Stromal cell of bone marrow (primary cell): ENCODE measurements around the gene FBXL17.

Experiments used
- DNase-seq: peaks from one replicate; pipeline ENCODE4 v3.0.0-alpha.2; 2012; ENCODE audit warnings: low read depth

The FBXL17 gene

GRCh38 chr5:107950776-107951175 lies 431.1 kb downstream of the FBXL17 start:
- DNase-seq = no peak

DNA sequence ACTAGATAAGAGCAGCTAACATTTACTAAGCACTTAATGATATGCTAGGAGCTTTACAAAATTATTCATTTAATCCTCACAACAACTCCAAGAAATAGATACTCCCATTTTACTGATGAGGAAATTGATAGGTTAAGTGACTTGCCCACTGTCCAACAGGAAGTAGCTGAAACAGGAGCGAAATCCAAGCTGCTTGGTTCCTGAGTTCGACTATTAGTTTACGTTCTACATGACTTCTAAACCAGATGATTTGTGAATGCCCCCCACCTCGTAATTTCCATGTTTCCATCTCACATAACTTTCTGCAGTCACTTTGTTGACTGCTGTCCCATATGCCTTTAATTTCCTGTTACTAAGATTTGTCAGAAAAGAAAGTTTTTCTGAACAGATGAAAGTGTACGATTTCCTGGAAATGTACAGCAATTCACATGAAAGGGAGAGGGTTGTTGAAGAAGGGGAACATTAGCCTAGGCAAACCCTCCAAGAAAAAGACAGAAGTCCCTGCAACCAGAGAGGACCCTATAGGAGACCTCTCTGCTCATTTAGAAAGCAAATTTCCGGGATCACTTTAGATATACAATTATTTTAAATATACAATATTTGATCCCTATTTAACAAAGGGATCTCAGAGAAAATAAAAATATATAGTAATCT lies 432.1 kb downstream of the FBXL17 start:
- no peak for DNase-seq

GRCh38 chr5:107948377-107948776 lies 433.5 kb downstream of the FBXL17 start:
- DNase-seq = no peak

DNA sequence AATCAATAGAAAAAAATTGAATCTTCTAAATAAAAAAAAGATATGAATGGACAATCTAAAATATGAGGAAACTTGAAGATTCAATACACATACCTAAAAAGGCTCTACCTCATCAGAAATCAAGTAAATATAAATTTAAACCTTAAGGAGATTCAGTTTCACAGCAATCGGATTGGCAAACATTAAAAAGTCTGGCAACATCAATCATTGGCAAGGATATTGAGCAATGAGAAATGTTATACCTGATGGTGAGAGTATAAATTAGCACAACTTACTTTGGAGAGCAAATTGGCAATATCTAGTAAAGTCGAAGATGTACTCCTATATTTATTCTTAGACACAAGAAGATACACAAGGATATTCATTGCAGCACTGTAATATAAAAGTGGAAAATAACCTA lies 436.8 kb downstream of the FBXL17 start:
- DNase-seq = no peak

DNA sequence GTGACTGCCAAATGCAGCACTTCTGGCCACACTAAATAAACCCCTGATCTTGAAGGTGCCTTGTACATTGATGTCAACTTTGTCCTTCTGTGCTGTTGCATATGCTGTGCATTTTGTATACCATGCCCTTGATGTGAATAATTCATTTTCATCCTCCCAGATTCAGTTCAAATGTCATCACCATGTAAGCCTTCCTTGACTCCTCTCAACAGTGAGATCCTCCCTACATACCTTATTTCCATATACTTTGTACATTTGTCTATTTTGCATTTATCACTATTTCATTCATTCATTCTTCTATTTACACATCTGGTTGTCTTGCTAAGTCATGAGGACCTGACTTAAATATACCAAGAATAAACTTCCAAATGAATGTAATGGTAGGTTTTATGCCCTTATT lies 438.0 kb downstream of the FBXL17 start:
- no peak for DNase-seq

GRCh38 chr5:107941036-107941435 lies 440.9 kb downstream of the FBXL17 start:
- DNase-seq = no peak

GRCh38 chr5:107937651-107938355 lies 444.1 kb downstream of the FBXL17 start:
- no peak for DNase-seq

DNA sequence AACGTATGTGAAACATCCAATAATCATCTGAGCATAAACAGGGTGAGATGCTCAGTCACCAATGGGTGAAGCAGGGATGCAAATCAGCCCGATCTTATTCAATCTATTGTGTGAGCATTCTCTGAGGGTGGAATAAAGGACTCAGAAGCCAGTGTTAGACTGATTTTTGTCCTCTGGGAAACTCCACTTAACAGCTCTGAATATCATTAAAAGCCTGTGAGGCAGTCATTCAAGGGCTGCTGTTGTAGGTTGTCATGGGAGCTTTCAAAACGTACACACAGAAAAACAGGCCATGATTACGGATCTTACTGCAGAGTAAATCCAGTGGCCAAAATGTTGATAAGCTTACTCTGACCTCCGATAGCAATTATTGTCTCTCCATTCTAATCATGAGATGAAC lies 444.7 kb downstream of the FBXL17 start:
- no peak for DNase-seq

DNA sequence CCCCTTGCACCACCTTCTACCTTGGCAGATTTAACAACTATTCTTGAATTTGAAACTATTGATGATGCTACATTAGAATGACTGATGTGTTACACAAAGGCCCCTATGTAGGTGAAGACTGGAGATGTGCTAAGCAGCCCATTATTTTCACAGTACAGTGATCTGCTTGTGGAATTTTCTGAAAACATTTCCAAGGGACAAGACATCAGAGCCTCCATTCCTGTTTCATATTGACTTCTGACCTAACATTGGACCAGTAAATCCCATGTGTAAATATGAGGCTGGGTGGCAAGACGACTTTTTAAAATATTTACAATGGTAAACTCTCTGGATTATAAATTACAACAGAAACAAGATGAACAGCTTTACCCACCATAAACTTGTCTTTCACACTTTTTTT lies 445.4 kb downstream of the FBXL17 start:
- DNase-seq = no peak

DNA sequence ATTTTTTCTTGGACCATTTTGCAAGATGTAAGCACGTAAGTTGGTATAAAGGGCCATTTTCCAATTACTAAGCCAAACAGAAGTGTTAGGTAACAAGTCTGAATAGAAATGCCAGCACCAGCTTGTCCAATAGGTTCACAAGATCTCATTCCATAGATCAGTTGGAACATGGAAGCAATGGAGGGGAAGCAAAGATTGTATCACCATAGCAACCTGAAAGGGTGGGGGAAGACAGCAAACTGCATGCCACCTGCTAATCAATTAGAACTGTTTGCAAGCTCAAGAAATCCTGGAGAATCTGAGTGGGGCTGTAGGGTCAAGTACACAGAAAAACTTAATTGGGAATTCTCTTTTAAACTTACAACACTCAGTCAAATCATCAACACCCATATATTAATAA lies 446.3 kb downstream of the FBXL17 start:
- no peak for DNase-seq

DNA sequence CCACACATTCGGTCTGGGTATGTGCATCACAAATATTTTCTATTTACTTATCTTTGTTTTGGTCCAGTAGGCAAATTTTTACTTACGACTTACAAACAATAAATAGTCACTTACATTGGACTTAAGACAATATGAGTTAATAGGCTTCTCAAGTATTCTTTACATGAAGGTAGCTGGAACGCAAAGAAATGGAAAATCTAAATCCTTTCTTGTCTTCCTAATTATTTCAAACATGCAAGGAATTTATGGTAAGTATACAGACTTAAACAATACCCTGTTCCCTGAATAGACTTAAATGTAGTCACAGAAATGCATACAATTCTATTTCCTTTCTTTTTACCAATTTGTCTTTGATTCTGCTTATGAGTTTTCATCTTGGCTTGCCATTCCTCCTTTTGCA lies 448.6 kb downstream of the FBXL17 start:
- no peak for DNase-seq

DNA sequence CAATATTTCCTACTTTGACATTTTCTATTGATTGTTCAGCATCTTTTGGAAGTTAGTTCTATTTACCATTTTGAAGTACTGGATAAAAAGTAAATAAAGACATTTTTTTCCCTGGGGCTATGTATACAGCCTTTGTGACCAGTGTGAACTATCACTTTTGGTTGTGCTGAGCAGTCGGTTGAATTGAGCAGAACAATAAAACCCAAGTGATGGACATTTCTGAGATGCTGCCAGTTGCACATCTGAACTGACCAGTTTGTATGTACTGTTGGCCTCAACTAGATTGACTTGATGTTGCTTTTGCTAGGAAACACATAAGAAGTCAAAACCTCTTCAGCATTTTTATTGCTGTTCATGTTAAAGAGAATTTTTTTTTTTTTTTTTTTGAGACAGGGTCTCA lies 451.0 kb downstream of the FBXL17 start:
- no peak for DNase-seq

DNA sequence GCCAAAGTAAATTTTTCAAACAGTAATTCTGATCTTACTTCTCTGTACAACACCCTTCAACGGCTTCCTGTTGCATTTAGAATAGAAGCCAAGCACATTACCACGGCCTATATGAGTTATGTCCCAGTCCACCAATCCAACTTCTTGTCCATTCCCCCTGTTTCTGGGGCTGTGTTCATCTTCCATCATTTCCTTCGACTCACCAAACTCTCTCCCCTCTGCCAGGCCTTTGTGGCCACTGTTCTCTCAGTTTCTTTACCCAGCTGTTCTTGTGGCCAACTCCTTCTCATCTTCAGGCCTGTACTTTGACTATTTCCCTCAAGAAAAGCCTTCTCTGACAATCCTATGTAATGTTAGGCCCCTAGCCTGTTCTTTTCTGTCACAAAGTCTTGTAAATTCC lies 451.8 kb downstream of the FBXL17 start:
- DNase-seq = no peak

GRCh38 chr5:107929080-107929479 lies 452.8 kb downstream of the FBXL17 start:
- DNase-seq = no peak

DNA sequence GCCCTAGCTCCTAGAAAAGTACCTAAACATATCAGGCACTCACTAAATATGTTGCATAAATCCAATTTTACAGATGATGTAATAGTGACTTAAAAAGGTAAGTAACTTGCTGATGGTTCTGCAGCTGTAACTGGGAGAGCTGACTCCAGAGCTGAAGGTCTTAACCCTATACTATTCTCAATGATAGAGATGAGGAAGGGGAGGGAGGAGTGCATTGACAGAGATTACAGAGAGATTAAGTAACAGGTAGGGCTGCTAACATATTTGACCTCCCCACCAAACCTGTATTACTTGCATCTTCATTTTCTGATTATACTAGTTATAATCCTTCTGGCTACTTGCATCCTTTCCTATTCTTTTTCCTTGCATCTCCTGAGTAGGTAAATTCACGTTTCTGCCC lies 455.8 kb downstream of the FBXL17 start:
- DNase-seq = no peak

- no peak for DNase-seq
These were observed 456.7 kb downstream of the FBXL17 start for GRCh38 chr5:107925200-107925599.

GRCh38 chr5:107919969-107920368 lies 461.9 kb downstream of the FBXL17 start:
- no peak for DNase-seq

DNA sequence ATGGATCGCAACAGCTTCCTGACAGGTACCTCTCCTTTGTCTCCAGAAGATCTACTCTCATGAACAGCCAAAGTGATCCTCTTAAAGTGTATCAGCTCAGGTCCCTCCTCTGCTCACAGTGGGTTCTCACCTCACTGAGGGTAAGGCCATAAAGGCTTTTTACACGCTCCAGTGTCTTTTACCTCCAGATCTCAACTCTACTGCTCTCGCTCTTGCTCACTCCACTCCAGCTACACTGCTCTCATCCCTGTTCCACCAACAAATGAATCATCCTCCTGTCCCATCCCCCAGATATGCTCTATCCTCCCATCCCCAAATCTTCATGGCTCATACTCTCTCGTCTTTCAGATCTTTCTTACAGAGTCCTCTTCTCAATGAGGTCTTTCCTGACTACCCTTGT lies 462.5 kb downstream of the FBXL17 start:
- no peak for DNase-seq

DNA sequence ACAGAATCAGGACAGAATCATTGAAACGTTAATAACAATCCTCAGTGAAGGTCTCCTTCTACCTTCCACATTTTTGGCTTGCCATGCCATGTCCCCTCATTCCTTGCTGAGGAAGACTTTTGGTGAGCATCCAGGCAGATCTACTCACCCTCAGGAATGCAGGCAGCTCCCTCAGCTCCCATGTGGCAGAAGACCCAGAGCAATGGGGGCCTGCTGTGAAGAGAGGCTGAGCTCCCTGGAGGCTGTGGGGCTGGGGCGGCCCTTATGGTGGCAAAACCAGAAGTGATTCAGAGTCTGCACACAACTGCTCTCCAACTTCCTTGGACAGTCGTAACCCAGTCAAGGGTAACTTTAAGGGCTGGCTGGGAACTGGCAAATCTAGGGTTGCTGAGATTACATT lies 463.9 kb downstream of the FBXL17 start:
- DNase-seq = no peak

GRCh38 chr5:107916731-107917725 lies 464.9 kb downstream of the FBXL17 start:
- no peak for DNase-seq

DNA sequence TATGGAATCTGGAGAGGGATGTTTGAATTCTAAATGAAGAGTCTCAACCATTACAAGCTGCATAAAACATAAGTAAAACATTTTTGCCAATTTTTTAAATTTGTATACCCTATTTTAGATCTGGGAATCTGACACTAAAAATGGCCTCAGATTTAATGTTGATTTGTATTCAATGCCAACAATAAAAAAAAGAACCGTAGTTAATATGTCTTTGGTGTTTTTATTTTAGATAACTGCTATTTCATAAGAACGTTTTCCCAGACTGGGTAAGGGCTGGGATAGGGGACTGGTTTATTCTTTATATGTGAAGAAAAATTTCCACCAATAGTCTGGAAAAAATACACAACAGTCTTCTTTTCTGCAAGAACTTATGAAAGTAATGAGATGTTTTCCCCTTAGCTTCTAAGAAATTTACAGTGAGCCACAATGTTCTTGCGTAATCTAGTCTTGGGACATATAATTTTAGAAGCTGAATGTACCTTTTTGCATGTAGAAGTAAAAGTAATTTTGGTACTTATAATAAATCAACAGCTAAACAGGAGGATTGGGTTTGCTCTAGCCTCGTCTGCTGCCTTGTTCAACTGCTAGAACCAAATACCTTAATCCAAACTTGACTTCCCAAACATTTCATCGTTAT lies 466.6 kb downstream of the FBXL17 start:
- DNase-seq = no peak

DNA sequence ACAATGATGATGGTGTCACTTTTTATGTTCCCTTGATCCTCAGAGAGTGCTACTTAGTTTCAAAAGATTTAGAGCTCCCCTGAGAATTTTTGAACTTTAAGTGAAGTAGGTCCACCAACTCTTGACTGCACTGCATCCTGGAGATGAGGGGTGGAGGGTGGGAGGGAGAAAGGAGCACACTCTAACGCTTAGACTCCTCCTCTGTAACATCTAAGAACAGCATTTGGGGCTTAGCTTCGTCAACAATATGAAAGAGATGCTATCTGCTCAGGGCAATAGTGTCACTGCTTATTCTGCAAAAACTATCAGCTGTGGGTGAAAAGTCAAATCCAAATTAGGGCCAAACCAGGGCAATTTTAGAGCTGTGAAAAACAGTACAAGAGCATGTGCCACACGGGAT lies 468.4 kb downstream of the FBXL17 start:
- no peak for DNase-seq
